GM12875 (cell line): ENCODE data around the gene GPC5.

Experiments used
- H3K4me3 ChIP-seq: one replicate; pipeline ENCODE4 v1.5.1; 2011; ENCODE audit warnings: low read depth, low read length, control low read depth
- CTCF ChIP-seq: IDR thresholded peaks from 2 replicates; pipeline ENCODE4 v1.5.1; 2011; ENCODE audit warnings: low read depth, mild to moderate bottlenecking, control low read depth, inconsistent platforms, low read length, moderate library complexity, borderline replicate concordance; ENCODE audit not compliant: insufficient read depth

GPC5 gene

GRCh38 chr13:92256211-92256610 lies 857.8 kb downstream of the GPC5 start:
- TF ChIP-seq CTCF, result no peak
- H3K4me3 ChIP-seq, result no peak overlapping the region

GRCh38 chr13:92259046-92259445 lies 860.6 kb downstream of the GPC5 start:
- H3K4me3 ChIP-seq, result no peak overlapping the region
- no peak for TF ChIP-seq CTCF

GRCh38 chr13:92259523-92259922 lies 861.1 kb downstream of the GPC5 start:
- no peak overlapping the region for H3K4me3 ChIP-seq
- no peak for TF ChIP-seq CTCF

GRCh38 chr13:92260363-92260762 lies 861.9 kb downstream of the GPC5 start:
- H3K4me3 ChIP-seq, result no peak overlapping the region
- no peak for TF ChIP-seq CTCF

- H3K4me3 ChIP-seq, result no peak overlapping the region
- no peak for TF ChIP-seq CTCF
Observed at GRCh38 chr13:92262100-92262788, 863.8 kb downstream of the GPC5 start.

- H3K4me3 ChIP-seq, result no peak overlapping the region
- no peak for TF ChIP-seq CTCF
Observed at GRCh38 chr13:92265408-92265807, 867.0 kb downstream of the GPC5 start.

GRCh38 chr13:92270990-92271389 lies 872.6 kb downstream of the GPC5 start:
- H3K4me3 ChIP-seq, result no peak overlapping the region
- TF ChIP-seq CTCF, result no peak
